ENCODE data around the gene WDR72.

- TF ChIP-seq FOXM1 (IDR thresholded peaks at IDR 0.05; ENCODE audit: borderline replicate concordance) = no peak
- TF ChIP-seq SUZ12 (IDR thresholded peaks at IDR 0.05) = no peak
- no peak for TF ChIP-seq SP1 (IDR thresholded peaks at IDR 0.05)
- no peak for TF ChIP-seq PKNOX1 (IDR thresholded peaks at IDR 0.05)
- no peak for TF ChIP-seq L3MBTL2 (conservative IDR thresholded peaks at IDR 0.05)
- TF ChIP-seq ZNF384 (IDR thresholded peaks at IDR 0.05) = no peak
These were observed 49.6 kb downstream of the WDR72 start for GRCh38 chr15:53709821-53710220.
